Glomerular visceral epithelial cell (primary cell): ENCODE data around the gene CDH6.

Experiments used
- DNase-seq: peaks from one replicate; pipeline ENCODE4 v3.0.0-alpha.2; 2016; ENCODE audit errors: extremely low spot score

CDH6 gene

GRCh38 chr5:31377274-31377946 is 183.9 kb downstream of the CDH6 start:
- DNase-seq: no peak

GRCh38 chr5:31378136-31378535 is 184.7 kb downstream of the CDH6 start:
- no peak for DNase-seq
